Measurements from ENCODE around the gene SGMS1. TPM values are rescaled to one million over a fixed set of nuclear protein-coding genes. Genes with fewer than 3 reads are reported as not detected.

Gene SGMS1
- total RNA-seq, 1 experiment from 2014 or later = 20.4 TPM

DNA sequence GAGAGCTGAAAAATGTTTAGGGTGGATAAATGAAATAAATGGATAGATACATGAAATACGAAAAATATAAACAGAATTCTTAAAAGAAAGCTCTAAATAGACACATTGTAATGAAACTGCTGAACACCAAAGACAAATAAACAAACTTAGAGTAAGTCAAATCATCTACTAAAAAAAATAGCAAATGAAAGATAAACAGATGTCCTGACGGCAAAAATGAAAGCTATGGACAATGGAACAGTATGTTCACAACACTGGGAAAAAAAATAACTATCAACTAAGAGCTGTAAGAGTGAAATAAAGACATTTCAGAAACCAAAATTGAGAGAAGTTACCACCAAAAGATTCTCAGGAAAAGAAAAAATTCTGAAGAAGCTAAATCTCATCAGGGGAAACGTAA is 106.1 kb downstream of the SGMS1 start:
- Histone ChIP-seq H3K4me2 (ENCODE audit: insufficient read depth, insufficient read length, low read length) (no peak overlapping the region), H2BK120ac (ENCODE audit: low read depth, low read length, poor library complexity, severe bottlenecking) (no peak overlapping the region), H2AFZ (ENCODE audit: low read length) (no peak overlapping the region), H4K5ac (ENCODE audit: insufficient read length, low read depth, low read length) (no peak overlapping the region), H3K14ac (ENCODE audit: insufficient read depth, low read length) (no peak overlapping the region), H3K23me2 (ENCODE audit: insufficient read length, low read depth, low read length, poor library complexity, severe bottlenecking) (no peaks in the 10 kb centered on the region), H4K20me1 (ENCODE audit: control insufficient read depth, insufficient read depth, insufficient read length) (no peaks in the 10 kb centered on the region), H2BK20ac (ENCODE audit: low read depth, low read length, poor library complexity, severe bottlenecking) (no peak overlapping the region), H2BK5ac (ENCODE audit: insufficient read length, low read length) (no peak overlapping the region), H3K27ac (ENCODE audit: insufficient read length, low read depth, low read length) (no peak overlapping the region), H3K79me1 (ENCODE audit: insufficient read depth, low read depth, low read length, poor library complexity, severe bottlenecking) (no peaks in the 10 kb centered on the region), H3K9me3 (ENCODE audit: control insufficient read depth, low read depth, low read length) (no peaks in the 10 kb centered on the region), H2BK15ac (ENCODE audit: low read depth, low read length) (no peak overlapping the region), H2AK5ac (ENCODE audit: insufficient read length, low read length) (no peak overlapping the region), H2BK12ac (ENCODE audit: insufficient read length, low read depth, low read length) (no peak overlapping the region), H4K91ac (ENCODE audit: insufficient read length, low read depth, low read length) (no peak overlapping the region), H3K23ac (ENCODE audit: insufficient read length, low read depth, low read length) (no peak overlapping the region), H3K9ac (ENCODE audit: extremely low read depth, insufficient read length, low read length) (no peak overlapping the region), H3K4me1 (ENCODE audit: insufficient read depth, low read length) (peaks cover 1% of the 10 kb centered on the region; the same call in 1 of the 2 replicates), H3K18ac (ENCODE audit: insufficient read length, low read depth, low read length) (no peak overlapping the region), H3K27me3 (ENCODE audit: insufficient read depth, low read length) (no peaks in the 10 kb centered on the region), H3T11ph (ENCODE audit: low read length) (no peak overlapping the region), H3K79me2 (ENCODE audit: insufficient read depth, low read length) (no peaks in the 10 kb centered on the region), H4K8ac (replicated peaks; ENCODE audit: insufficient read length, low read depth, low read length) (no peak overlapping the region), H3K56ac (ENCODE audit: insufficient read length, low read depth, low read length) (no peak overlapping the region), H3K4ac (ENCODE audit: low read depth, low read length) (no peak overlapping the region)
- H3K27ac Mint-ChIP-seq = no peak overlapping the region; a peak in 1 of 7 replicates
- no peaks in the 10 kb centered on the region for H3K27me3 Mint-ChIP-seq (ENCODE audit: low read depth)
- no peaks in the 10 kb centered on the region for H3K36me3 Mint-ChIP-seq (ENCODE audit: insufficient read depth in 1 of 3, low read depth in 3 of 3)
- no peaks in the 10 kb centered on the region for H3K9me3 Mint-ChIP-seq
- WGBS (ENCODE audit: extremely low coverage, insufficient read length, low lambda C conversion rate) = no CpG with 5 or more reads among the region's 3 CpGs
- TF ChIP-seq, protein P1, sequence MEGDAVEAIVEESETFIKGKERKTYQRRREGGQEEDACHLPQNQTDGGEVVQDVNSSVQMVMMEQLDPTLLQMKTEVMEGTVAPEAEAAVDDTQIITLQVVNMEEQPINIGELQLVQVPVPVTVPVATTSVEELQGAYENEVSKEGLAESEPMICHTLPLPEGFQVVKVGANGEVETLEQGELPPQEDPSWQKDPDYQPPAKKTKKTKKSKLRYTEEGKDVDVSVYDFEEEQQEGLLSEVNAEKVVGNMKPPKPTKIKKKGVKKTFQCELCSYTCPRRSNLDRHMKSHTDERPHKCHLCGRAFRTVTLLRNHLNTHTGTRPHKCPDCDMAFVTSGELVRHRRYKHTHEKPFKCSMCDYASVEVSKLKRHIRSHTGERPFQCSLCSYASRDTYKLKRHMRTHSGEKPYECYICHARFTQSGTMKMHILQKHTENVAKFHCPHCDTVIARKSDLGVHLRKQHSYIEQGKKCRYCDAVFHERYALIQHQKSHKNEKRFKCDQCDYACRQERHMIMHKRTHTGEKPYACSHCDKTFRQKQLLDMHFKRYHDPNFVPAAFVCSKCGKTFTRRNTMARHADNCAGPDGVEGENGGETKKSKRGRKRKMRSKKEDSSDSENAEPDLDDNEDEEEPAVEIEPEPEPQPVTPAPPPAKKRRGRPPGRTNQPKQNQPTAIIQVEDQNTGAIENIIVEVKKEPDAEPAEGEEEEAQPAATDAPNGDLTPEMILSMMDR (conservative IDR thresholded peaks at IDR 0.05) = no peak
- DNase-seq = no peak
- H3K4me1 Mint-ChIP-seq = peaks cover 2 to 5% of the 10 kb centered on the region in 2 experiments
- no peak overlapping the region for H3K4me3 Mint-ChIP-seq
